Measurements from ENCODE around the gene IFNA8. TPM values are rescaled to one million over a fixed set of nuclear protein-coding genes. Genes with fewer than 3 reads are reported as not detected.
"Not testable (repeated sequence)": the region's sequence is repeated elsewhere in the genome, so short reads cannot be mapped to it uniquely, and the experiment has no call there.

The IFNA8 gene
- not detected for total RNA-seq

DNA sequence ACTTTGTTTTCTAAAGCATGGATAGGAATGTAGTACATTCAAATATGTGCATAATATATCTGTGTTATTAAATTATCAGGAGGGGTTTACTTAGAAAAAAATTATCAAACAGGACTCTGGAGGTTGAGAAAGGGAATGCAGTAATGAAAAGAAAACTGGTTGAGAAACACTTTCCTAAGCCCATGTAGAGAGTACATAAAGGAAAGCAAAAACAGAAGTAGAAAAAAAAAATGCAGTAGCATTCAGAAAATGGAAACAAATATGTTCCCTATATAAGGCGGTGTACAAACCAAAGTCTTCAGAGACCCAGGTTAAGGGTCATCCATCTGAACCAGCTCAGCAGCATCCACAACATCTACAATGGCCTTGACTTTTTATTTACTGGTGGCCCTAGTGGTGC lies at the start of gene IFNA8:
Gene IFNA8, plus strand, starts transcription at position 301 of the 400 bp plus-strand sequence. Its CDS starts 60 bp downstream, at position 361.
- no peaks in the 10 kb centered on the region for H3K36me3 ChIP-seq (replicated peaks in 1 of 2; ENCODE audit: insufficient read depth in 1 of 2, low read depth in 2 of 2)
- no peak for ATAC-seq
- intact Hi-C loops (cut with DNase I) = loop anchor here (10.0 kb wide), 1 partner anchor 84 kb away; no protein-coding TSS in a partner anchor
- WGBS, 2 donors = 80 to 94% methylated on average over 1 of the region's 1 CpG
- no peak for DNase-seq
- no peaks in the 10 kb centered on the region for H3K4me1 ChIP-seq
- no peaks in the 10 kb centered on the region for H3K27me3 ChIP-seq
- H3K4me3 ChIP-seq = no peak within 1 kb of the TSS
- H3K27ac ChIP-seq = no peak within 1 kb of the TSS
- no peaks in the 10 kb centered on the region for H3K9me3 ChIP-seq
- TF ChIP-seq, protein P1, sequence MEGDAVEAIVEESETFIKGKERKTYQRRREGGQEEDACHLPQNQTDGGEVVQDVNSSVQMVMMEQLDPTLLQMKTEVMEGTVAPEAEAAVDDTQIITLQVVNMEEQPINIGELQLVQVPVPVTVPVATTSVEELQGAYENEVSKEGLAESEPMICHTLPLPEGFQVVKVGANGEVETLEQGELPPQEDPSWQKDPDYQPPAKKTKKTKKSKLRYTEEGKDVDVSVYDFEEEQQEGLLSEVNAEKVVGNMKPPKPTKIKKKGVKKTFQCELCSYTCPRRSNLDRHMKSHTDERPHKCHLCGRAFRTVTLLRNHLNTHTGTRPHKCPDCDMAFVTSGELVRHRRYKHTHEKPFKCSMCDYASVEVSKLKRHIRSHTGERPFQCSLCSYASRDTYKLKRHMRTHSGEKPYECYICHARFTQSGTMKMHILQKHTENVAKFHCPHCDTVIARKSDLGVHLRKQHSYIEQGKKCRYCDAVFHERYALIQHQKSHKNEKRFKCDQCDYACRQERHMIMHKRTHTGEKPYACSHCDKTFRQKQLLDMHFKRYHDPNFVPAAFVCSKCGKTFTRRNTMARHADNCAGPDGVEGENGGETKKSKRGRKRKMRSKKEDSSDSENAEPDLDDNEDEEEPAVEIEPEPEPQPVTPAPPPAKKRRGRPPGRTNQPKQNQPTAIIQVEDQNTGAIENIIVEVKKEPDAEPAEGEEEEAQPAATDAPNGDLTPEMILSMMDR (IDR thresholded peaks at IDR 0.05) = no peak
- TF ChIP-seq POLR2A (IDR thresholded peaks at IDR 0.05) = no peak

DNA sequence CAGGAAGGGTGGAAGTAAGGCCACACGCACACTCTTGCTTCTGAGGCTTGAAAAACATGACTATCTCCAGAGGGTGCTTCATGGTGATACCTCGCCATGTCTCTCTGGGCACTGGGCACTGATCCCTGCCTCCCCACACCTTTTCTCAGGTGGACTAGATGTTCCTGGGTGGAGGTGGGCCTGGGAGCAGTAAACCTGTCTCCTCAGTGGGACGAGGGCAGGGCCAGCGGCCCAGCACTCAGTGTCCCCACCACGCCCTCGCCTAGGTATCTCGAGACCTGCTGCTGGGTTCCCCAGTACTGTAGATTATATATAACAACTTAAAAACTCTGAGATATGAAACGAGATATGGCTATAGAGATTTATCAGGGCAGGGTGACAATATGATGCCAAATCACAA lies 46.6 kb upstream of the IFNA8 start:
- no peak overlapping the region for H3K4me3 ChIP-seq
- intact Hi-C loops (cut with DNase I) = no loop called here
- WGBS, 2 donors = 75 to 80% methylated on average over 8 of the region's 8 CpGs
- H3K27me3 ChIP-seq = no peaks in the 10 kb centered on the region
- TF ChIP-seq POLR2A (IDR thresholded peaks at IDR 0.05) = no peak
- TF ChIP-seq, protein P1 (IDR thresholded peaks at IDR 0.05) = no peak
- no peaks in the 10 kb centered on the region for H3K9me3 ChIP-seq
- ATAC-seq = no peak
- H3K27ac ChIP-seq = no peak overlapping the region
- no peaks in the 10 kb centered on the region for H3K36me3 ChIP-seq (replicated peaks in 1 of 2; ENCODE audit: insufficient read depth in 1 of 2, low read depth in 2 of 2)
- DNase-seq = no peak
- no peaks in the 10 kb centered on the region for H3K4me1 ChIP-seq

DNA sequence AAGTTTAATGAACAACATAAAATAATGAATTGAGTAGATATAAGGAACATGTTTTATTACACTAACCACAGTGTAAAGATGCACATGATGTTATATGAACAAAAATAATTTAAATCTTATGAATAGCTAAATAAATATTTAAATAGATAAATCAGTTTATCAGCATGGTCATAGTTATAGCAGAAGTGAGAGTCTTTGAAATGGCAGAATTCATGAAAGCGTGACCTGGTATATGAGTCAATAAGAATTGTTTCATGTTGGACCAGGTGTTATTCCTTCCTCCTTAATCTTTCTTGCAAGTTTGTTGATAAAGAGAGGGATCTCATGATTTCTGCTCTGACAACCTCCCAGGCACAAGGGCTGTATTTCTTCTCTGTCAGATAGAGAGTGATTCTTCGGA lies 41.7 kb upstream of the IFNA8 start:
- H3K4me1 ChIP-seq; DNase-seq; H3K9me3 ChIP-seq; H3K4me3 ChIP-seq; H3K27ac ChIP-seq; H3K36me3 ChIP-seq (replicated peaks in 1 of 2; ENCODE audit: insufficient read depth in 1 of 2, low read depth in 2 of 2); H3K27me3 ChIP-seq; ATAC-seq; intact Hi-C loops (cut with DNase I): not testable (repeated sequence)
- 84 to 90% methylated on average over 1 of the region's 2 CpGs for whole genome bisulfite sequencing, 2 donors

DNA sequence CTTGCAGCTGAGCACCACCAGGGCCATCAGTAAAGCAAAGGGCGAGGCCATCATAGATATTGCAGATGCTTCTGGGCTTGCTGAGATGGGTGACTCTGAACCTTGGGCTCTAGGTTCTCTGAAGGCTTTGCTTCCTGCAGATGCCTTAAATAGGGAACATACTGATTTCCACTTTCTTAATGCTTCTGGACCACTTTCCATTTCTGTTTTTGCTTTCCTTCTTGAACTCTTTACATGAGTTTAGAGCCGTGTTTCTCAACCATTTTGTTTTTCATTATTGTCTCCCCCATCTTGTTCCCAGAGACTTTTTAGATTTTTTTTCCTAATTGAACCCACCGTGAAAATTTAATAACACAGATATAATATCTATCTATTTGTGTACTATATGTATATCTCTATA lies 41.0 kb upstream of the IFNA8 start, which contains the start of gene IFNA13:
Gene IFNA13, minus strand, starts transcription at position 101 of the 400 bp plus-strand sequence. Its CDS starts 47 bp downstream, at position 54.
- ATAC-seq (no peak), DNase-seq (no peak)
- no peaks in the 10 kb centered on the region for H3K4me1 ChIP-seq
- 72 to 85% methylated on average over 3 of the region's 3 CpGs for WGBS, 2 donors
- no peaks in the 10 kb centered on the region for H3K36me3 ChIP-seq (replicated peaks in 1 of 2; ENCODE audit: insufficient read depth in 1 of 2, low read depth in 2 of 2)
- H3K9me3 ChIP-seq = no peaks in the 10 kb centered on the region
- no peaks in the 10 kb centered on the region for H3K27me3 ChIP-seq
- no peak within 1 kb of the TSS for H3K27ac ChIP-seq
- intact Hi-C loops (cut with DNase I) = no loop called here
- H3K4me3 ChIP-seq = no peak within 1 kb of the TSS
- TF ChIP-seq, protein P1 (IDR thresholded peaks at IDR 0.05) = no peak
- TF ChIP-seq POLR2A (IDR thresholded peaks at IDR 0.05) = no peak

DNA sequence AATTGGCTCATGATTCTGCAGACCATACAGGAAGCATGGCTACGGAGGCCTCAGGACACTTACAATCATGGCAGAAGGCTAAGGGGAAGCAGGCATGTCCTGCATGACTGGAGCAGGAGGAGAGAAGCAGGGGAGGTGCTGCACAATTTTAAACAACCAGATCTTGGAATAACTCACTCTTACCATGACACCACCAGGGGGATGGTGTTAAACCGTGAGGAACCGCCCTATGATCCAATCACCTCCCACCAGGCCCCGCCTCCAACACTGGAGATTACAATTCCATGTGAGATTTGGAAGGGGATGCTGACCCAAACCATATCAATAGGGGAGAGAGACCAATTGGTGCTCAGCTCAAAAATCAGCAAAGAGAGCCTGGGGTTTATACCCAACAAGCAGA lies 37.5 kb upstream of the IFNA8 start:
- H3K4me3 ChIP-seq; H3K4me1 ChIP-seq; ATAC-seq; H3K9me3 ChIP-seq; H3K27me3 ChIP-seq; DNase-seq; intact Hi-C loops (cut with DNase I); H3K27ac ChIP-seq; H3K36me3 ChIP-seq (replicated peaks in 1 of 2; ENCODE audit: insufficient read depth in 1 of 2, low read depth in 2 of 2): not testable (repeated sequence)
- 40 to 57% methylated on average over 4 of the region's 4 CpGs for WGBS, 2 donors

Measured in body of pancreas (tissue), 4 donors.